H1 (cell line): ENCODE data around the gene DNAH1. TPM values are rescaled to one million over a fixed set of nuclear protein-coding genes. Genes with fewer than 3 reads are reported as not detected.

Source experiments
- CTCF ChIA-PET: fragments of 300-600 bp; sonication (Branson Sonifier 250); formaldehyde crosslinking; loops from one replicate; lab custom pipeline; 2021; ENCODE audit not compliant: partially characterized antibody; lab: Charles Lee
- POLR2A ChIA-PET: fragments of 300-600 bp; sonication (Branson Sonifier 250); formaldehyde crosslinking; loops from one replicate; lab custom pipeline; 2021; ENCODE audit warnings: inconsistent platforms; ENCODE audit not compliant: partially characterized antibody; lab: Charles Lee
- DNase-seq, 2 experiments: peaks; one replicate each; pipeline versions ENCODE4 v3.0.0 to v3.0.0-alpha.2; 2010 to 2022; ENCODE audit warnings: low spot score in 2 of 2, low read depth in 1 of 2, mixed read lengths in 1 of 2
- FAIRE-seq: peaks from 2 replicates; lab custom pipeline; 2011; peaks lifted over from hg19 to GRCh38; lab: Jason Lieb, UNC
- H2AFZ ChIP-seq: 2 replicates; pipeline ENCODE4 v1.8.1; 2012; ENCODE audit warnings: low read length, inconsistent platforms
- H2AK5ac ChIP-seq: 2 replicates; pipeline ENCODE4 v1.6.1; 2013; ENCODE audit warnings: low read depth, low read length
- H2BK120ac ChIP-seq: replicated peaks from 2 replicates; pipeline ENCODE3; 2013; ENCODE audit warnings: low read depth, low read length, inconsistent platforms
- H2BK12ac ChIP-seq: 2 replicates; pipeline ENCODE4 v1.6.1; 2013; ENCODE audit warnings: low read depth, low read length
- H2BK15ac ChIP-seq: 2 replicates; pipeline ENCODE4 v1.6.1; 2013; ENCODE audit warnings: low read length
- H2BK20ac ChIP-seq: 2 replicates; pipeline ENCODE4 v1.6.1; 2013; ENCODE audit warnings: low read length
- H2BK5ac ChIP-seq: 2 replicates; pipeline ENCODE4 v1.6.1; 2013; ENCODE audit warnings: low read depth, low read length
- H3K14ac ChIP-seq: 2 replicates; pipeline ENCODE4 v1.6.1; 2013; ENCODE audit warnings: inconsistent platforms; ENCODE audit not compliant: insufficient read length
- H3K18ac ChIP-seq: 2 replicates; pipeline ENCODE4 v1.6.1; 2013; ENCODE audit warnings: low read length; ENCODE audit errors: extremely low read depth
- H3K23ac ChIP-seq: 2 replicates; pipeline ENCODE4 v1.6.1; 2013; ENCODE audit warnings: inconsistent platforms; ENCODE audit not compliant: insufficient read length
- H3K23me2 ChIP-seq: 2 replicates; pipeline ENCODE4 v1.6.1; 2013; ENCODE audit warnings: low read depth, low read length
- H3K27ac ChIP-seq: 2 replicates; pipeline ENCODE4 v1.6.1; 2011; ENCODE audit warnings: low read depth, low read length, inconsistent platforms
- H3K27me3 ChIP-seq, 4 experiments: replicated peaks in 1 of 4; 1 replicate in 1 of 4; 2 replicates in 3 of 4; pipeline versions ENCODE4 v1.6.1 to v1.8.1; 2011 to 2013; ENCODE audit warnings: low read length in 3 of 4, mild to moderate bottlenecking in 3 of 4, inconsistent platforms in 2 of 4, mixed read lengths in 2 of 4, moderate library complexity in 1 of 4; ENCODE audit not compliant: control insufficient read depth in 3 of 4, insufficient read depth in 3 of 4; ENCODE audit errors: extremely low read depth in 1 of 4
- H3K36me3 ChIP-seq, 4 experiments: 2 replicates each; pipeline versions ENCODE4 v1.6.1 to v1.8.1; 2011 to 2013; ENCODE audit warnings: mild to moderate bottlenecking in 4 of 4, low read length in 3 of 4, moderate library complexity in 2 of 4, control low read depth in 1 of 4, inconsistent platforms in 1 of 4; ENCODE audit not compliant: insufficient read depth in 4 of 4, control insufficient read depth in 2 of 4
- H3K4ac ChIP-seq: replicated peaks from 2 replicates; pipeline ENCODE3; 2013; ENCODE audit warnings: low read length, low read depth, mixed read lengths, inconsistent platforms; ENCODE audit not compliant: insufficient read length
- H3K4me1 ChIP-seq, 4 experiments: replicated peaks in 1 of 4; 1 replicate in 1 of 4; 2 replicates in 3 of 4; pipeline versions ENCODE4 v1.6.1 to v1.8.1; 2011 to 2013; ENCODE audit warnings: low read length in 3 of 4, inconsistent platforms in 2 of 4, mixed read lengths in 1 of 4; ENCODE audit not compliant: insufficient read depth in 4 of 4, control insufficient read depth in 3 of 4
- H3K4me2 ChIP-seq, 2 experiments: 2 replicates each; pipeline versions ENCODE4 v1.6.1 to v1.8.1; 2011 to 2013; ENCODE audit warnings: low read depth in 2 of 2, low read length in 2 of 2, control low read depth in 1 of 2, inconsistent platforms in 1 of 2, mild to moderate bottlenecking in 1 of 2; ENCODE audit not compliant: insufficient read depth in 1 of 2
- H3K4me3 ChIP-seq, 4 experiments: fragments of 200-600, 300-600 bp in 1 of 4; sonication (generic), shearing (Covaris generic), sonication (Bioruptor Twin) in 1 of 4; 2 replicates each; pipeline versions ENCODE4 v1.5.1 to v1.8.1; 2011 to 2016; ENCODE audit warnings: low read length in 4 of 4, low read depth in 3 of 4, control low read depth in 2 of 4, inconsistent platforms in 2 of 4, mild to moderate bottlenecking in 2 of 4, mixed read lengths in 1 of 4, moderate library complexity in 1 of 4; ENCODE audit not compliant: insufficient read depth in 2 of 4; ENCODE audit errors: extremely low read depth in 1 of 4
- H3K56ac ChIP-seq: replicated peaks from 2 replicates; pipeline ENCODE3; 2013; ENCODE audit warnings: low read depth, mild to moderate bottlenecking, mixed read lengths, low read length, inconsistent platforms; ENCODE audit not compliant: insufficient read length
- H3K79me1 ChIP-seq: 2 replicates; pipeline ENCODE4 v1.6.1; 2013; ENCODE audit warnings: low read depth, low read length, control low read depth
- H3K79me2 ChIP-seq, 2 experiments: 2 replicates each; pipeline versions ENCODE4 v1.6.1 to v1.8.1; 2012 to 2013; ENCODE audit warnings: low read length in 2 of 2, mild to moderate bottlenecking in 2 of 2, inconsistent platforms in 1 of 2; ENCODE audit not compliant: insufficient read depth in 2 of 2, control insufficient read depth in 1 of 2
- H3K9ac ChIP-seq, 4 experiments: replicated peaks in 1 of 4; 1 replicate in 1 of 4; 2 replicates in 3 of 4; pipeline versions ENCODE4 v1.6.1 to v1.8.1; 2011 to 2013; ENCODE audit warnings: low read depth in 3 of 4, low read length in 3 of 4, control low read depth in 2 of 4, mild to moderate bottlenecking in 2 of 4, moderate library complexity in 2 of 4, inconsistent platforms in 1 of 4; ENCODE audit errors: extremely low read depth in 1 of 4
- H3K9me3 ChIP-seq, 2 experiments: 2 replicates each; pipeline versions ENCODE4 v1.6.1 to v1.8.1; 2012 to 2013; ENCODE audit warnings: mild to moderate bottlenecking in 2 of 2, moderate library complexity in 2 of 2, control low read depth in 1 of 2, inconsistent platforms in 1 of 2, low read depth in 1 of 2, low read length in 1 of 2, mixed read lengths in 1 of 2; ENCODE audit not compliant: insufficient read depth in 2 of 2
- H4K20me1 ChIP-seq, 2 experiments: replicated peaks in 1 of 2; 2 replicates each; pipeline versions ENCODE3 to v1.8.1; 2011 to 2013; ENCODE audit warnings: inconsistent platforms in 2 of 2, low read length in 2 of 2, mild to moderate bottlenecking in 1 of 2; ENCODE audit not compliant: insufficient read depth in 2 of 2, control insufficient read depth in 1 of 2
- H4K5ac ChIP-seq: 2 replicates; pipeline ENCODE4 v1.6.1; 2013; ENCODE audit warnings: low read length, low read depth, mixed read lengths, inconsistent platforms; ENCODE audit not compliant: insufficient read length
- H4K8ac ChIP-seq: 2 replicates; pipeline ENCODE4 v1.8.0; 2013; ENCODE audit warnings: mild to moderate bottlenecking, moderate library complexity, low read length, inconsistent platforms; ENCODE audit not compliant: insufficient read depth; ENCODE audit errors: extremely low read depth
- H4K91ac ChIP-seq: replicated peaks from 2 replicates; pipeline ENCODE3; 2013; ENCODE audit warnings: low read length, mixed read lengths, inconsistent platforms; ENCODE audit not compliant: insufficient read length
- CBX5 ChIP-seq: fragments of 300-800, 300-1000 bp; sonication (generic); IDR thresholded peaks from 2 replicates; pipeline ENCODE4 v1.7.1; 2016; ENCODE audit warnings: antibody characterized with exemption, low read length, low read depth
- RAD21 ChIP-seq, 2 experiments: IDR thresholded peaks in 1 of 2; conservative IDR thresholded peaks in 1 of 2; 2 replicates each; pipeline ENCODE4 v1.6.1; 2011; ENCODE audit warnings: low read depth in 2 of 2, low read length in 2 of 2, improper control_type of control experiment in 1 of 2, inconsistent platforms in 1 of 2, mild to moderate bottlenecking in 1 of 2, moderate library complexity in 1 of 2
- WGBS, 2 experiments: shearing (Covaris generic) in 1 of 2; methylation state at CpG; one replicate each; pipeline versions ENCODE4 v1.1.6 to v1.1.7; 2013 to 2015; ENCODE audit warnings: low lambda C conversion rate in 2 of 2, mixed read lengths in 2 of 2, inconsistent platforms in 1 of 2, low coverage in 1 of 2, missing lambda C conversion rate in 1 of 2; ENCODE audit not compliant: insufficient replicate concordance in 2 of 2, insufficient coverage in 1 of 2, insufficient read length in 1 of 2; ENCODE audit errors: extremely low coverage in 1 of 2, missing lambda C conversion rate in 1 of 2; 5-methylcytosine and 5-hydroxymethylcytosine counted together
- polyA plus RNA-seq, 7 experiments: library from polyadenylated mRNA; depleted of rRNA in 3 of 7; stranded (reverse) in 5 of 7; unstranded in 2 of 7; fragments of >200 nt in 5 of 7; fragments of 200-250 nt in 2 of 7; gene quantifications; 1 replicate in 5 of 7; 2 replicates in 1 of 7; 4 replicates in 1 of 7; pipeline versions ENCODE4 v1.2.1 to v1.2.3, GENCODE V29; 2011 to 2013; ENCODE audit warnings: missing spikeins in 2 of 7, mixed read lengths in 2 of 7
- total RNA-seq: library from RNA; stranded (reverse); fragmentation: NEBNext Ultra II Directional; extraction: Animal tissue kit (Norgen Biotek cat#: 25700); gene quantifications from 2 replicates; pipeline ENCODE4 v1.2.1, GENCODE V29; 2021

The DNAH1 gene
- total and polyA plus RNA-seq, 2 of the 8 experiments (the other 6 are each of a cell fraction or from before 2014, with no cell fraction given), result 1.0 to 1.5 TPM

DNA sequence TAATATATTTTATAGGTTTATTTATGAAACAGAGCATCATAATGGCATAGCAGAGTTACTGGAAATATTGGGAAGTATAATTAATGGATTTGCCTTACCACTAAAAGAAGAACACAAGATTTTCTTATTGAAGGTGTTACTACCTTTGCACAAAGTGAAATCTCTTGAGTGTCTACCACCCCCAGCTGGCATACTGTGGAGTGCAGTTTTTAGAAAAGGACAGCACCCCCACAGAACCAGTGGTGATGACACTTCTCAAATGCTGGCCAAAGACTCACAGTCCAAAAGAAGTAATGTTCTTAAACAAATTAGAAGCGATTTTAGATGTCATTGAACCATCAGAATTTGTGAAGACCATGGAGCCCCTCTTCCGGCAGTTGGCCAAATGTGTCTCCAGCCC lies 58.1 kb downstream of the DNAH1 start:
- Histone ChIP-seq H3K4me2 (no peak overlapping the region), H3K36me3 (no peaks in the 10 kb centered on the region), H3K9me3 (no peaks in the 10 kb centered on the region), H4K5ac (no peak overlapping the region), H3K23me2 (no peaks in the 10 kb centered on the region), H3K14ac (no peak overlapping the region), H4K20me1 (no peaks in the 10 kb centered on the region), H3K9ac (no peak overlapping the region), H2AFZ (no peak overlapping the region), H2BK120ac (no peak overlapping the region), H4K8ac (no peak overlapping the region), H3K79me1 (no peaks in the 10 kb centered on the region), H3K79me2 (no peaks in the 10 kb centered on the region), H3K56ac (no peak overlapping the region), H4K91ac (no peak overlapping the region), H2BK20ac (no peak overlapping the region), H3K27me3 (no peaks in the 10 kb centered on the region; a peak in 3 of 7 replicates), H3K18ac (no peak overlapping the region), H2BK15ac (no peak overlapping the region), H2BK5ac (no peak overlapping the region), H3K27ac (no peak overlapping the region), H3K4ac (no peak overlapping the region), H2AK5ac (no peak overlapping the region), H2BK12ac (no peak overlapping the region), H3K4me3 (no peak overlapping the region), H3K4me1 (peaks cover 0 to 6% (median 4%) of the 10 kb centered on the region in 4 experiments; a peak in 3 of 7 replicates), H3K23ac (no peak overlapping the region)
- 77% methylated on average over 2 of the region's 2 CpGs; no CpG with 5 or more reads in 1 of the 2 experiments for WGBS, 2 experiments
- DNase-seq (no peak), FAIRE-seq (no peak)
- ChIA-PET POLR2A (interaction anchor here (0.9 to 1.5 kb wide), 4 partner anchors 19 to 76 kb away, joined by 3 read pairs; no protein-coding TSS in a partner anchor), CTCF (interaction anchor here (0.6 to 13.8 kb wide), 12 partner anchors 12 to 153 kb away, joined by 3 to 271 read pairs (median 6); no protein-coding TSS in a partner anchor)
- TF ChIP-seq CBX5 (no peak), RAD21 (IDR thresholded peaks at IDR 0.05 in 1 of 2, conservative IDR thresholded peaks at IDR 0.05 in 1 of 2; ENCODE audit: low read depth in 2 of 2, low read length in 2 of 2) (peak in 1 of 2 experiments; percentile 18; a peak in 1 of 4 replicates)
